Measurements from ENCODE around the gene PAPOLA.
"Not testable (repeated sequence)": the region's sequence is repeated elsewhere in the genome, so short reads cannot be mapped to it uniquely, and the experiment has no call there.

DNA sequence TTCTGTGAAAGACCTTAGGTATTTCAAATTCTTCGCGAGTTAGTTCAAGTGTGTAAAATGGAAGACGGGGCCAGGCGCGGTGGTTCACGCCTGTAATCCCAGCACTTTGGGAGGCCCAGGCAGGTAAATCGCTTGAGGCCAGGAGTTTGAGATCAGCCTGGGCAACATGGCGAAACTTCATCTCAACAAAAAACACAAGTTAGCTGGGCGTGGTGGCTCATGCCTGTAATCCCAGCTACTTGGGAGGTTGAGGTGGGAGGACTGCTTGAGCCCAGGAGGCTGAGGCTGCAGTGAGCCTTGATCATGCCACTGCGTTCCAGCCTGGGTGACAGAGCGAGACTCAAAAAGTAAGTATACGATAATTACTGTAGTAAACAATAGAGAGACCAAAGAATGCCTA is 2.2 kb downstream of the PAPOLA start:
- TF ChIP-seq CTCF (conservative IDR thresholded peaks at IDR 0.05 in 1 of 2, IDR thresholded peaks at IDR 0.05 in 1 of 2; ENCODE audit: extremely low read depth in 1 of 2, insufficient read depth in 1 of 2, low read depth in 1 of 2, low read length in 2 of 2); EZH2 (IDR thresholded peaks at IDR 0.05; ENCODE audit: borderline replicate concordance, low read length): not testable (repeated sequence)

Measured in mammary epithelial cell (primary cell).